ENCODE results near the gene SLC25A12.

Gene SLC25A12

DNA sequence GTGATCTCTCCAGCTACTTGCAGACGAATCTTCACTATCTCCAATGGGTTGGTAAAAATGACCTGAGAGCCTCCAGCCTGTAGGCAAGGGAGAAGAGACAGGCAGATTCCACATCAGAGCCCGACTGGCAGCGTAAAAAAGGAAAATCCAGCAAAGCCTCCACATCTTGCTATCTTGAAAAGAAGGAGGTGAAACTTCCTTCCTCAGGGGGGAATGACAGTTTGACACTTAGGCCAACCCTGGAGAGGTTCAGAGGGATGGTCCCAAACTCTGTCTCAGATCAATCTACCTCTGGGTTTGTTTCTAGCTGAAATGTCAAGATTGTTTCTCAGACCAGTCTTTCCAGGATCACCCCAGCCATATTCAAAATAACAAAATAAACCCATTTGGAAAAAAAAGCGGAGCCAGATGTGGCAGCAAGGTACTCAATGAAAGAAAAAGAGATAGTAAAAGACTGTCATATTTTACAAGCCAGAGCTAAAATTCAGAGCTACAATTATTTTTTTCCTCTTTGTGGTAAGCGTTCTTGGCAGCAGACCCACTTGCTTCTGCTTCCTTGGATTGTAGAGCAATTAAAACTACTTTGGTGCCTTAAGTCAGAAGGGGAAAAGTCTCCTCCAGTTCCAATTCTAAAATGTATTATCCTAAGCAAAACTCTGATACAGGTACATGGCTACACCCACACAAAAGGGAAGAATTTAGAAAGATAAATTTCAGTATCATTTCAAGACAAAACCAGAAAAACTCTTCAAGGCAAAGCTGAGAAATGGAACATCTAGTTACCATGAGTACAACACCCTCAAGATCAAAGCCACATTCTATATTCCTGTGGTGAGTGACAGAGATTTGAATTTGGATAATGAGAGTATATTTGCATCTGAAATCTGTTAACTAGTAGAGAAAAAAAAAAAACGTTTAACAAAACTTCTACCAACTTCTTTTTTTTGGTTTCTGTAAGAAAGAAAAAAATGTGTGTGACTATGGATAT is 100.1 kb downstream of the SLC25A12 start:
- no peak for DNase-seq (ENCODE audit: low read depth)
- TF ChIP-seq CTCF (IDR thresholded peaks at IDR 0.05; ENCODE audit: control insufficient read depth, extremely low read depth, insufficient read depth): no peak

GRCh38 chr2:171792886-171793580 is 101.0 kb downstream of the SLC25A12 start:
- no peak for DNase-seq (ENCODE audit: low read depth)
- H3K4me3 ChIP-seq (ENCODE audit: low read depth, low read length): no peak overlapping the region
- no peak for TF ChIP-seq CTCF (IDR thresholded peaks at IDR 0.05; ENCODE audit: control insufficient read depth, extremely low read depth, insufficient read depth)

More for the DNA sequence above, 100.1 kb downstream of the SLC25A12 start:
- no peak overlapping the region for H3K4me3 ChIP-seq (ENCODE audit: low read depth, low read length)

GRCh38 chr2:171792157-171792556 is 101.9 kb downstream of the SLC25A12 start:
- no peak for TF ChIP-seq CTCF (IDR thresholded peaks at IDR 0.05; ENCODE audit: control insufficient read depth, extremely low read depth, insufficient read depth)
- DNase-seq (ENCODE audit: low read depth): no peak
- no peak overlapping the region for H3K4me3 ChIP-seq (ENCODE audit: low read depth, low read length)

- no peak for DNase-seq (ENCODE audit: low read depth)
- TF ChIP-seq CTCF (IDR thresholded peaks at IDR 0.05; ENCODE audit: control insufficient read depth, extremely low read depth, insufficient read depth): no peak
- H3K4me3 ChIP-seq (ENCODE audit: low read depth, low read length): no peak overlapping the region
Measured at GRCh38 chr2:171791361-171791760, 102.7 kb downstream of the SLC25A12 start.

- no peak overlapping the region for H3K4me3 ChIP-seq (ENCODE audit: low read depth, low read length)
- DNase-seq (ENCODE audit: low read depth): no peak
- TF ChIP-seq CTCF (IDR thresholded peaks at IDR 0.05; ENCODE audit: control insufficient read depth, extremely low read depth, insufficient read depth): no peak
Measured at GRCh38 chr2:171789956-171790355, 104.1 kb downstream of the SLC25A12 start.

DNA sequence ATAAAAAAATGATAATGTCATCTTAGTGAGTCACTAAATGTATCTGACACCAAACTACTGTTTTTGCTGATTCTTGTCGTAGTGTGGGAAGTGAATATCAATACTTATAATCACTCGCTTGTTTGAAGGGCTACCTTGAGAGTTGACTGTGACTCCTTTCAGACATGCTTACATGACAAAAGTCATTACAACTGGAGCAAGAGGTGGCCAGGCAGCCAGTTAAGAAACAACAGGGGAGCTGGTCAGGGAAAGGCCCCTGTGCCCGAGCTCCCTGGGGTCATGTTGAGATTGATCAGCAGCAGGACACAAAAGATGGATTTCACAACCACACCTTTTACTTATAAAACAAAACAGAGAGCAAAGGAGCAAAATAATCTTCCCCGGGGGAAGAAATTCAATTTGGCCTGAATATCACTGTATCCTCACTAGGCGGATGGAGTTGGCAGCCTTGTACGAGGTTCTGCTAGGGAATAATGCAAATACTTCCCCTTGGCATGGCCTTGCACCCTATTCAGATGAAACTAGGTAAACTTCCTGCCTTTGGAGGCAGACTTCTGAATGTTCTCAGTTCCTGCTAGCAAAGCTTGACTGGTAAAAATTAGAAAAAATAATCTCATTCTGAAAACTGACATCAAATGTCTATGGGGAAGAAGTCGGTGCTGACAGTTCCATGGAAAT is 105.6 kb downstream of the SLC25A12 start:
- TF ChIP-seq CTCF (IDR thresholded peaks at IDR 0.05; ENCODE audit: control insufficient read depth, extremely low read depth, insufficient read depth): no peak
- H3K4me3 ChIP-seq (ENCODE audit: low read depth, low read length): no peak overlapping the region
- peak; percentile 45 for DNase-seq (ENCODE audit: low read depth)

All from LNCaP clone FGC (cell line).